Stimulated activated CD8-positive, alpha-beta memory T cell treated with anti-CD3 and anti-CD28 coated beads, Interleukin-4, amount 100 ng/mL, for 4 hours (primary cell): ENCODE data around the gene FAT2.

Experiments used
- DNase-seq, 2 donors: peaks; one replicate each; pipeline ENCODE4 v3.0.0-alpha.2; 2020; ENCODE audit warnings: low read depth in 2 of 2, low spot score in 1 of 2

Gene FAT2, protein sequence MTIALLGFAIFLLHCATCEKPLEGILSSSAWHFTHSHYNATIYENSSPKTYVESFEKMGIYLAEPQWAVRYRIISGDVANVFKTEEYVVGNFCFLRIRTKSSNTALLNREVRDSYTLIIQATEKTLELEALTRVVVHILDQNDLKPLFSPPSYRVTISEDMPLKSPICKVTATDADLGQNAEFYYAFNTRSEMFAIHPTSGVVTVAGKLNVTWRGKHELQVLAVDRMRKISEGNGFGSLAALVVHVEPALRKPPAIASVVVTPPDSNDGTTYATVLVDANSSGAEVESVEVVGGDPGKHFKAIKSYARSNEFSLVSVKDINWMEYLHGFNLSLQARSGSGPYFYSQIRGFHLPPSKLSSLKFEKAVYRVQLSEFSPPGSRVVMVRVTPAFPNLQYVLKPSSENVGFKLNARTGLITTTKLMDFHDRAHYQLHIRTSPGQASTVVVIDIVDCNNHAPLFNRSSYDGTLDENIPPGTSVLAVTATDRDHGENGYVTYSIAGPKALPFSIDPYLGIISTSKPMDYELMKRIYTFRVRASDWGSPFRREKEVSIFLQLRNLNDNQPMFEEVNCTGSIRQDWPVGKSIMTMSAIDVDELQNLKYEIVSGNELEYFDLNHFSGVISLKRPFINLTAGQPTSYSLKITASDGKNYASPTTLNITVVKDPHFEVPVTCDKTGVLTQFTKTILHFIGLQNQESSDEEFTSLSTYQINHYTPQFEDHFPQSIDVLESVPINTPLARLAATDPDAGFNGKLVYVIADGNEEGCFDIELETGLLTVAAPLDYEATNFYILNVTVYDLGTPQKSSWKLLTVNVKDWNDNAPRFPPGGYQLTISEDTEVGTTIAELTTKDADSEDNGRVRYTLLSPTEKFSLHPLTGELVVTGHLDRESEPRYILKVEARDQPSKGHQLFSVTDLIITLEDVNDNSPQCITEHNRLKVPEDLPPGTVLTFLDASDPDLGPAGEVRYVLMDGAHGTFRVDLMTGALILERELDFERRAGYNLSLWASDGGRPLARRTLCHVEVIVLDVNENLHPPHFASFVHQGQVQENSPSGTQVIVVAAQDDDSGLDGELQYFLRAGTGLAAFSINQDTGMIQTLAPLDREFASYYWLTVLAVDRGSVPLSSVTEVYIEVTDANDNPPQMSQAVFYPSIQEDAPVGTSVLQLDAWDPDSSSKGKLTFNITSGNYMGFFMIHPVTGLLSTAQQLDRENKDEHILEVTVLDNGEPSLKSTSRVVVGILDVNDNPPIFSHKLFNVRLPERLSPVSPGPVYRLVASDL (N-terminal part only)

DNA sequence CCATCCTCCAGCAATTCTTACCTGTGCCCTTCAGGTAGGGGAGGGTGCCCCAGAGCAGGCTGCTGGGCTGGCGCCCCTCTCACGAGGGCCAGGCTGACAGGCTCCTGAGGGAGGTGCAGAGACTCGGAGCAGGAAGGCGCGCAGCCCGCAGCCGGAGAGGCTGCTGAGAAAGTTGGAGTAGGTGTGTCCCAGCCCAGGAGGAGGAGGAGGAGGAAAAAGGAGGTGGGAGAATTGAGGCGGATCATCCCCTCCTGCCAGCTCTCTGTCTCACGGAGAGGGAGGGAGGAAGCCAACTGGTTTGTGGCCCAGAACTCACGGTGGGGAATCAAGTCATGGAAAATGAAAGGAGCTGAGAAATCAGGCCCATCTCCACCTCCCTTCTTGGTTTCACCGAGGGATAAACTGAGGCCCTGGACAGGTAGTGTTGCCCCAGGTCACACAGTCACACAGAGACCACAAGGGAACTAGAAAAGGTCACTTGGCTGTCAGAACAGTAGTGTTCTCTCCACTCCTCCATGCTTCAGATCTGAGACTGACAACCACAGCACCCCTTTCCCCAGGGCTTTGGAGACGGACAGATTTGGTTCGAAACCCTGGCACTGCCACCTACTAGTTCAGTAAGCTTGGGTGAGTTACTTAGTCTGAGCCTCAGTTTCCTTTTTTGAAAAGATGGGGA lies at the start of gene FAT2:
Gene FAT2, minus strand, starts transcription at position 188 of the 676 bp plus-strand sequence. CDS start 22,400 bp downstream, outside the sequence.
- no peak for DNase-seq

DNA sequence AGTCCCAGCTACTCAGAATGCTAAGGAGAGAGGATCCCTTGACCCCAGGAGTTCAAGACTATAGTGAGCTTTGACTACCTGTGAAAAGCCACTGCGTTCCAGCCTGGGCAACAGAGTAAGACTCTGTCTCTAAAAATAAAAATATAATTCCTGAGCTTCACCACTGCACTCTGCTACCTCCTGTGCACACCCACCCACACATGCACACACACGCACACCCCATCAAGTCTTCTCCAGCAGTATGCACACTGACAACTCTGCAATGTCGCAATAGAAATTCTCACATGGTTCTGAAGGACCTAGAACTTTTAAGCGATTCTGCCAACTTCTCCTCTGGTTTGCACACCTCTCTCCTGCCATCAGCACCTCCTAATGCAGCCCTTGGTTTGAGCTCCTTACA lies 47.5 kb upstream of the FAT2 start:
- DNase-seq, result no peak

DNA sequence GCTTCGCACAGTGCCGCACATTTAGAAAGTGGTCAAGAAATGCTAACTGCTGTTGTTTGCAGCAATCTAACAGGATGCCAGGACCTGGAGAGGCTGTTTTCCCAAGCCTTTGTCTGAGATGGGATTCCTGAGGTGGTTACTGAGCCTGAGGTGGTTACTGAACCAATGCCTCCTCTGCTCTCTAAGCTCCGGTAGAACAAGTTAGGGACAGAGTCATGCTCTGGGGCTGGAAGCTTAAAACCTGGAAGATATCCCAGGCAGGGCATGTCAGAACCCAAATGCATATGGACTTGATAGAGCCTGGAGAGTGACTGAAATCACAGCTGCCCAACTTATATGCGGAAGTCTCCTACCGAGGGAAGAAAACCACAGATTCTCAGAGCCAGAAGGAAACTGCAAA lies 46.5 kb upstream of the FAT2 start:
- DNase-seq, result no peak

DNA sequence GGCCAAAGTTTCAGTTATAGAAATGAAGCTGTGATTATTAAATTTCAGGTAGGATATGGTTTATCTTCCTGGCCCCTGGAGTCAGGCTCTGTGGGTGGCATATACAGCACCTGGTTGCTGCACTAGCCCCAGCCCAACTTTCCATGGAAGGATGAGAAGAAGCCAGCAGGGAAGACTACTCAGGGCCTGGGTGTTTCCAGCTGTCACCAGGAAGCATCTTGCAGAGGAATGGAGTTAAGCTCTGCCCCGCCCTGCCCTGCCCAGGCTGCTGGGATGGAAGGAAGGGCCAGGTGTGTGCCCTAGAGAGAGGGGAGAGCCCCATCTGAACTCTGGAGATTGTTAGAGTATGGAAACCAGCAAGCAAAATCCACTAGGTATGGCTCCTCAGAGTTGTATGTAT lies 42.8 kb upstream of the FAT2 start:
- DNase-seq, result no peak

DNA sequence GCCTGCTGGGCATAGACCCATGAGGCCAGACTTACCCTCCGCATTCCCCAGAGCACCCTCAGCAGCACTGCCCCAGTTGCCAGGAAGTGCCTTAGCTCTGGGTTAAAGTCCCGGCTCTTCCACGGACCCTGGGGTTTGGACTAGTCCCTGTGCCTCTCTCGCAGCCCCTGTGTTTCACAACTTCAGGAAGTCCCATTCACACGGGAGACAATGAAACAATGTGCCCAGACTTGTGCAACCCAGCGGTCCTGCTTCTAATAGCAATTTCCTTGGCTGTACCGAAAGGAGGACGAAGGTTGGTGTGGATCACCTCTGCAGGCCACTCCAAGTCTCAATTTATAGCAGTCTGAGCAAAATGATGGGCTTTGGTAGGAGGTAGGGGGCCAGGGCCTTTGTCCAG lies 41.8 kb upstream of the FAT2 start:
- no peak for DNase-seq

DNA sequence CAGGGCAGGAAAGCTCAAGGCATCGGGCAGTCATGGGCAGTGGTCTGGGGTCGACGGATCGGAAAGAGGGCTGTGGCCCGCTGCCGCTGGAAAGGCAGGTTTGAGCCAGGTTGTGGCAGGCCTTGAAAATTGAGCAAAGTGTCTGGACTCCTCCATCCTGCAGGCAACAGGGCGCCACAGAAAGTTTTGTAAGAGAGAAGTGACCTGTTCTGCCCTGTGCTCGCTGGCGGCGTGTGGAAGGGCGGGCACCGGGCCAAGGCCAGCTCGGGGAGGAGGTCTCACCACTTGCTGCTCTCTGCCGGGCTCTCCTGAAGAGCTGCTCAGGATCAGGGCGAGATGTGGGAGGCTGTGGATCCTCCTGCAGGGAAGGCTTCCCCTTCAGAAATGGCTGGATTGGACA lies 41.4 kb upstream of the FAT2 start:
- DNase-seq, result no peak

DNA sequence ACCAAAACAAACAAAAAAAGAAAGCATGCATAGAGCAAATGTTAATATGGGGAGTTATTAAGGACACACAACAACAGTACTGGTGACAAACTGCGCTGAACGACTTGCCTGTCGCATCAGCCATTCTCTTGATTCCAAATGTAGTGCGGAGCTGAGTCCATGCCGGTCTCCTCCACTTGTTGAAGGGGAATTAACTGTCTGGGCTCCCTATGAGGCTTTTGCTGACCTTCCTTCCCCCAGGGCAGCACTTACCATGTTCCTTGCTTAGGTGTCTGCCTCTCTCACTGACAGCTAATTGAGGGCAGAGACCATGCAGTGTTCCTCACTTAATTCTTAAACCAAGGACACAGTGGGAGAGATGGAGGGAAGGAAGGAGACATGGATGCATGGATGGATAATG lies 40.8 kb upstream of the FAT2 start:
- no peak for DNase-seq

DNA sequence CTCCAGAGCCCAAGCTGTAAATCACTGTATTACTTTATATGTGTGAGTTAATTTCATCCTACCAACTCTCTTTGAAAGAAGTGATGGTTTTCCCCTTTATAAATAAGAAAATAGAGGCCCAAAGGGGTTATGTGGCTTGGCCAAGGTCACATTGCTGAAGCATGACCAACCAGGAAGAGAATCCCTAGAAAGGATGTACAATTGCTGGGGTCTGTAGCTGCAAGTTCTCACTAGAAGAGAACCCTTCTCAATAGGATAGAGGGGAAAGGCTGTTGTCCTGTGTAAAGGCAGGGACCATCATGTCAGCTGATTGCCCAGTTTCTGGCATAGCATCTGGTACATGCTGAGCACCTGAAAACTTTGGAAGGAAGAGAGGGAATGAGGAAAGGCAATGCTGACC lies 39.0 kb upstream of the FAT2 start:
- no peak for DNase-seq

DNA sequence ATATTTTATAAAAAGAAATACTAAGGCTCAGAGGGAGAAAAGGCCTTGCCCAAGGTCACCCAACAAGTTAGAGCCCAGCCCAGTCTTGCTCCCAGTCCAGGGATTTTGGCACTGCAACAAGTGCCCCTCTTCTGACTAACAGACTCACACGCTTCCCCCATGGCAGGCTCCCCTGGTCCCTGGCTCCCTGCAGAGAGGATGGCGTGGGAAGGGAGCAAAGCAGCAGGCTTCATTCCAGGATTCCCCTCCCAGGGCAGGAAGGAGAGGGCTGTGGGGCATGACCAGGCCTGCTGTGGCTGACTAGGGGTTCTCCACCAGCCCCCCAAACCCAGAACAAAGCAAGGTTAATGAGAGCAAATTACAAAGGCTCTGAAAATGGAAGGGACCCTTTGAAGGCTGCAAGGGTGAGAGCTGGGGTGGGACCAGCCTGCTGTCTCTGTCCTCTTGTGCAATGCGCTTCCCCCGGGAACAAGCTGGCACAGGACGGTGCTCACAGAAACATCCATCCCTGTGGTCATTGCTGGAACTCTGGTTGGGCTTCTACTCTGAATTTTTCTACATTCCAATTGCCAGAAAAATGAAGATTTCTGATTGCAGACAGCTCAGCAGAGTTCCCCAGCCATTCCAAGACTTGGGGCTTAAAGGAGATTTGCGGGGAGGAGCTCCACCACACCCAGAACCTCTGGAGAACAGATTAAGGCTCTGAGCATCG lies 37.1 kb upstream of the FAT2 start:
- DNase-seq, result no peak

DNA sequence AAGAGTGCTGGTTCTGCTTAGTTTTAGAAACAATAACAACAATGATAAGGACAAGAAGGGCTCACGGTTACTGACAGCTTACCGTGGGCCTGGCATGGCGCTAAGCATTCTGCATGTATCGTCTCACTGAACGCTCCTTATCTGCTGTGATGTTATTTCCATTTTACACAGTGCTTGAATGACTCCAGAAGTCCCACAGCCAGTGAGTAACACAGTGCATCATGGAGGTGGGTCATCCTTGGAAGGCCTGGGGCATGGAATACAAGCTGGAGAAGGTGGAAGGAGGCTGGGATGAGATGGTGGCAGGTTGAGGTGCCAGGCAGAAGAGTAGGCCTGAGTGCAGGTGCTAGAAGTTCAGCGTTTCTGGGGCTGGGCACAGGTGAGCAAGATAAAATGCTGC lies 36.5 kb upstream of the FAT2 start:
- DNase-seq, result no peak

DNA sequence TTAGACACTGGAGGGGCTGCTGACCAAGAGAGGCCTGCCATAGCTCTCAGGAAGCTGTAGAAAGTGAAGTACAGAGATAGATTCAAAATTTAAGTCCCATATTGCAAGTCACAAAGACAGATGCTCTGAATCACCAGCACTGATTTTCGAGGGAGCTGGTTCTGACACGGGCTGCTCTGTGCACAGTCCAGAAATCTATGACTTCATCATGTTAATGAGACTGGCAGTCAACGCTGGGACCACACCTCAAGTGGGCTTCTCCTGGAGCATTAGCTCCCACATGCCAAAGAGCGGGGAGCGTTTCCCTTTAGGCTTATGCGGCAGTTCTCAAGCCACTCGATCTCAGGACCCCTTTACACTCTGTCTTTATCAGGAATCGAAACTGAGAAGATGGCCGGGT lies 34.2 kb upstream of the FAT2 start:
- DNase-seq, result no peak

DNA sequence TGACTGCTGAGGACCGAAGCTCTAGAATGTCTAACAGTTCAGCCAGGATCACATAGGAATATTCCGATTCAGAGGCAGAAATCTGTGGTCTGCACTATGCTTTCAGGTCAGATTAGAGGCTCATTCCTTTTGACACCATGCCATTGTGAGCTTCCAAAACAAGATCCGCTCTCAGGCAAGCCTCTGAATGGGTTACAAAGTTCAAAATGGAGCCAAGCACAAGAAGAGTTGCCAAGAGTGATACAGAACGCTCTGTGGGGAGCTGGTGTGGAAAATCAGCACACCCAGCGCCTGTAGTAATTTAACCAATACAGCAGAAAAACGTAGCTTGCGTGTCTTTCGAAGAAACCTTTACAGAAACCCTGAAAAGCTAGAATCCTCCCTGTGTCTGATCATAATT lies 33.3 kb upstream of the FAT2 start:
- DNase-seq, result no peak

DNA sequence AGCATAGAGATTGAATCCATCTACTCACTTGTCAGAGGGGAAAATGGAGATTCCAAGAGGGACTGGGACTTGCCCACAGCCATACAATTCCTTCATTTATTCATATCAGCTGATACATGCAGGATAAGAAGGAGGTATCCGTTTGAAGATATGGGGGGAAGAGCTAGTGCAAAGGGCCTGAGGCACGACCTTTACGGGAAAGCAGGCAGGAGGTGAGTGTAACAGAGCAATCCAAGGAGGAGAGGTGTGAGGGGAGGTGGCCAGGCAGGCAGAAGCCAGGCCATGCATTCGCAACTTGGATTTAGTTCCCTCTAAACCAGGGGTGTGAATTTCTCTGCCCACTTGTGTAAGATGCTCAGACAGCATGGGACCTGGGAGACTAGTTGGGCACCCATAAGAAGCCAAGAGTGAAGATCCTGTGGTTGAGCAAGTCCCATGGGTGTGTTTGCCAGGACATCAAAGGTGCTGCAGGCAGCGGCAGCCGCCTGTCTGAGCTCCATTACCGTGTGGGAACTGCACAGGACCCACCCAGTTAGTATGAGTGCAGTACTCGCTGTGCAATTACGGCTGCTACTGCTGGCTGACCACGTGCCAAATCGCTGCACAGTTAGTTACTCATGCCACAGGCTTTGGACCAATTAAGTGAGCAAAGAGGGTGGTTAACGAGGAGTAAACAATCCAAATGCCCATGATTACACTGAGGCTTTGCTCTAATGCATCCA lies 31.4 kb upstream of the FAT2 start:
- DNase-seq, result no peak

DNA sequence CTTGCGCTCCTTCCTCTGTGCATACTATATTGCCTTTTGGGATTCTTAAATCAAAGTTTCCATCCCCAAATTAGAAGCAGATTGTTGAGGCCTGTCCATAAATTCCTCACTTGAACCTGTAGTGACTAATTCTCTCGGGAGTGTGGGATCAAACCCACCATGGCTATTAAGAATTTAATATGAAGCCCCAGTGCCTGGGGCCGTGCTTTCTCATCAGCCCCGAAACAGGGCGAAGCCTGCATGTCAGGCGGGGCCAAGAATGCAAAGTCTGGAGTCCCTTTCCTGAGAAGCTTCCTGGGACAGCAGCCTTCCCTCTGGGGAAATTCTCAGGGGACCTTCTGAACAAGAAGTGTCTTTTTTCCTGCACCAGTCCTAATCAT lies 29.3 kb upstream of the FAT2 start:
- no peak for DNase-seq

DNA sequence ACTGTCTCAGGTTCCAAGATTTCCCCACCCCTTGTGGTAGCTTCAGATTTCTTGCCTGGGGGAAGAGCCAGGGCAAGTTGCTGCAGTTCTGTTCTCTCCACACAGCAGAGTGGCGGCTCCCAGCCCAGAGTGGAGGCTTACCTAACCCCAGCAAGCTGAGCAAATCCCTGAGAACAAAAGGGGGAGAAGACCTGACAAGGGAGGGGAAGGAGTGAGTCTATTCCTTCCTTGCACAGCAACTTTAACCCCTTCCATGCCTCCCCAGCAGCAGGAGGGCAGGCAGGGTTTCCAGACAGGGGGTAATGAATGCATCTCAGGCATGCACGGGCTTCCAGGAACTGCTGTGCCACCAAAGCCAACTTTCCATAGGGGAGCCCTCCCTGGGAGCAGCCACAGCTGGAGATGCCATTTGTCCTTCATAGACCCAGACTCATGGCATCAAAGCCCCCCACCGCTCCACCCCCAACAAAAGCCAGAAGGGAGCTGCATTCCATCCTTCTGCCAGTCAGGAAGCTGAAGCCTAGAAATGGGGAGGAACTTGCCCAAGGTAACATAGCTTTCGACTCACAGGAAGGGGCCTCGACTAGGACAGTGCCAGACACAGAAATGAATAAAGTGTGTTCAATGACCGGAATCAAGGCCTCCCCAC lies 28.8 kb upstream of the FAT2 start:
- DNase-seq, result no peak

DNA sequence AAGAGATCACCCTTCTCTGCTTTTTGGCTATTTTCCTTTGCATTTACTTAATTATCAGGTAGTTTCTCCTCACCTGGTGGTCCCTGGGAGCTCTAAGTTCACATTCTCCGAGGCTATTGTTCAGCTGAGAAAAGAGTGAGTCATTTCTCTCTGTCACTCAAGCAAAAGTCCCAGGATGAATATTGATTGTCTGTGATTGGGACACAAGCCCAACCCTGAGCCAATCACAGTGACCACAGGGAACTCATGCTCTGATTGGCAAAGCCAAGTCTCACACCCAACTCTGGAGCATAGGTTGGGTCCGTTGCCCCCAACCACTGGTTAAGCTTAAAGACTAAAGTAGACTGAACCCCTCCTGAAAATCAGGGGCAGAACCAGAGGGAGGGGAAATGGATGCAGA lies 27.8 kb upstream of the FAT2 start:
- DNase-seq, result no peak

DNA sequence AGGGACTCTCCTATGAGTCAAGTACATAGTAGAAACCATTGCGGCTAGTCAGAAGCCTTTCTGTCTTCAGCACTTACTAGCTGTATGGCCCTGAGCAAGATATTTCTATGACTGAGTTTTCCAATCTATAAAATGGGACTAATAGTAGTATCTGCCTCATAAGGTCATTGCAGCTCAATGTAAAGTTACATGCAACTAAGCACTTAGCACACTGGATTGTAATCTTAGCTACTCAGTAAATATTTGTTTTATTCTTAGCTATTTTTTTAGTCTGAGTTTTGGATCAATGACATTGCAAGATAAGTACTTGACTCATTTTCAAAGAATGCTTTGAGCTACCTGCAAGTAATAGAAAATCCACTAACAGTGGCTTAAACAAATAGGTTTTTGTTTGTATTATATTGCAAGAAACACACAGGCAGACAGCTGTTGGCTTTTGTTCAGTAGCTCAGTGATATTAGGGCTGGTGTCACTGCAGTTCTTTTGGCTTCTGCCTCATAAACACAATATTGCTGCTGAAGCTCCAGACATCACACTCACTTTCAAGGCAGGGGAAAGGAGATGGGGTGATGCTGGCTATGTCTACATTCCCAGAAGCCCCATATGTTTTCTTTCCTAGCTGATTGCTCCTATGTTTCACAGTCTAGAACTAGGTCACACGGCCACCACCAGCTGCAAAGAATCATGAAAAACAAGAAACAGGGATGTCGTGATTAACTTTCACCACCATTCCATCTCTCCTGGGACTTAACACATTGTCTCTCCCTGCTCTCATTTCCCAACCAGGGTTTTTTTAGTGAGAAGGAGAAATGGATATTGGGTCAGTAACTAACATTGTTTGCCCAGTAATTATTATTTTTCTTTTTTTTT lies 26.9 kb upstream of the FAT2 start:
- no peak for DNase-seq

DNA sequence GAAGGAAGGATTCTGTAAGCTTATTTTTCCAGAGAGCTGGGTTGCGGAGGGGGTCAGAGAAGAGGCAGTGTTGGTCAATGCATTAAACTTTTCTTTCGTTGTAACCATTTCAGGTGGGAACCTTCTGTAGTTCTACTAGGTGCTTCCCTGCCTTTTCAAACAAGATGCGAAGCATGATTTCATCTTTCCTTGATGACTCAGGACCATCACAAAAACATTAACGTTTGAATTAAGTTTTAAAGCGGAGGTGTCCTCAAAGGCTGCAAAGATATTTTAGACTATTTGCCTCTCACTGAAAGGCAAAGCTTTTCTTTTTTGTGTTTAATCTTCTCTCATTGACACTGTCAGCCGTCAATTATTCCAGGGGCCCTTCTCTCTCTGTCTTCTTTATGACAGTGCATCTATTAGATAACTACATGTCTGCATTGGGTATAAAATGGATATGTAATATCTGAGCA lies 26.3 kb upstream of the FAT2 start:
- DNase-seq, result no peak
